PC-3 (cell line): ENCODE data around the gene COQ3.

Experiments
- EZH2 ChIP-seq: fragments of 300-600 bp; sonication (generic); IDR thresholded peaks from one replicate; pipeline ENCODE4 v1.6.1; 2017; ENCODE audit warnings: antibody characterized with exemption, mild to moderate bottlenecking, low read length; ENCODE audit not compliant: unreplicated experiment
- EZH2phosphoT487 ChIP-seq: fragments of 300-600 bp; sonication (generic); IDR thresholded peaks from 2 replicates; pipeline ENCODE4 v1.6.1; 2018; ENCODE audit warnings: mild to moderate bottlenecking, antibody characterized with exemption, low read length, borderline replicate concordance
- TF ChIP-seq, protein P1 (sequence below): fragments of 300-600 bp; sonication (generic); conservative IDR thresholded peaks from 2 replicates; pipeline ENCODE4 v1.5.1; 2017; ENCODE audit warnings: antibody characterized with exemption, low read depth, mild to moderate bottlenecking, low read length

DNA sequence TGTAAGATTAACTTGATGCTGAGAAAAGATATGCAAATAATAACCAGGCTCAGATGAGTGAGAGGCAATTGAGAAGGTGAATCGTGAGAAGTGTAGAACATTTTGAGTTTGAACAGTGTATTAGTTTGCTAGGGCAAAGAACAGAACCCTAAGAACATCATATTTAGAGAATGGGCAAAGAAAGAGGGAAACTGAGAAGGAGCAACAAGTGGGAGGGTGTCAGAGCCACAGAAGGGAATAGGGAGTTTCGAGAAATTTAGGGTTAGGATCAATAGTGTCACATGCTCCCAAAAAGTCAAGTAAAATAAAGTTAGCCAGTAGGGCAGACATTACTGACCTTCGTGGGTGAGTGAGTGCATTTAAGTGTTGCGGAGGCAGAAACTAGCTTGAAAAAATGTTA, 39.0 kb downstream of the COQ3 start:
- TF ChIP-seq, protein P1, sequence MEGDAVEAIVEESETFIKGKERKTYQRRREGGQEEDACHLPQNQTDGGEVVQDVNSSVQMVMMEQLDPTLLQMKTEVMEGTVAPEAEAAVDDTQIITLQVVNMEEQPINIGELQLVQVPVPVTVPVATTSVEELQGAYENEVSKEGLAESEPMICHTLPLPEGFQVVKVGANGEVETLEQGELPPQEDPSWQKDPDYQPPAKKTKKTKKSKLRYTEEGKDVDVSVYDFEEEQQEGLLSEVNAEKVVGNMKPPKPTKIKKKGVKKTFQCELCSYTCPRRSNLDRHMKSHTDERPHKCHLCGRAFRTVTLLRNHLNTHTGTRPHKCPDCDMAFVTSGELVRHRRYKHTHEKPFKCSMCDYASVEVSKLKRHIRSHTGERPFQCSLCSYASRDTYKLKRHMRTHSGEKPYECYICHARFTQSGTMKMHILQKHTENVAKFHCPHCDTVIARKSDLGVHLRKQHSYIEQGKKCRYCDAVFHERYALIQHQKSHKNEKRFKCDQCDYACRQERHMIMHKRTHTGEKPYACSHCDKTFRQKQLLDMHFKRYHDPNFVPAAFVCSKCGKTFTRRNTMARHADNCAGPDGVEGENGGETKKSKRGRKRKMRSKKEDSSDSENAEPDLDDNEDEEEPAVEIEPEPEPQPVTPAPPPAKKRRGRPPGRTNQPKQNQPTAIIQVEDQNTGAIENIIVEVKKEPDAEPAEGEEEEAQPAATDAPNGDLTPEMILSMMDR, result no peak
- no peak for TF ChIP-seq EZH2
- TF ChIP-seq EZH2phosphoT487, result no peak
